Measurements from ENCODE around the gene GPR87.

GPR87 gene

GRCh38 chr3:151307583-151308488 lies 8.8 kb downstream of the GPR87 start:
- H3K4me1 ChIP-seq, result no peaks in the 10 kb centered on the region
- no peak for TF ChIP-seq CTCF (IDR thresholded peaks at IDR 0.05; ENCODE audit: low read depth, low read length)
- no peak overlapping the region for H3K4me3 ChIP-seq (ENCODE audit: low read depth, low read length)
- no peak for DNase-seq
- no peaks in the 10 kb centered on the region for H3K27me3 ChIP-seq
- no peaks in the 10 kb centered on the region for H3K9me3 ChIP-seq
- no peaks in the 10 kb centered on the region for H3K36me3 ChIP-seq

DNA sequence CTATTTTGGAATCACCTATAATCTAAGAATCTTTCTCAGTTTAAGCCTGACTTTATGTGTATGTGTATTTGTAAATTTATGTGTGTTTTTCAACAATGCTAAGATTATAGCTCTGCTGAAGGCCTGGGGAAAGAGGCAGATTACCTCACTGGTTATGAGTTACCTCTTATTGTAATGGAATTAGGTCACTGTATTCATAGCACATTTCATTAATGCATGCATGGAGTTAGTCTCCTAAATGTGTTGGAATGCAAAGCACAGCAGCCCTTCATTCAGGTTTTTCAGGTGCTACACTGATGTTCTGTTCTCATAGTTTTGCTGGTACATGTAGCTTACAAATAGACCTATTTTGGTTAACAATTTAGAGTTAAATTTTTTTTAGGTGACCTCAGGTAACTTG lies 9.5 kb downstream of the GPR87 start:
- no peak overlapping the region for H3K4me3 ChIP-seq (ENCODE audit: low read depth, low read length)
- DNase-seq, result no peak
- H3K9me3 ChIP-seq, result no peaks in the 10 kb centered on the region
- TF ChIP-seq CTCF (IDR thresholded peaks at IDR 0.05; ENCODE audit: low read depth, low read length), result no peak
- no peaks in the 10 kb centered on the region for H3K27me3 ChIP-seq
- no peaks in the 10 kb centered on the region for H3K4me1 ChIP-seq
- no peaks in the 10 kb centered on the region for H3K36me3 ChIP-seq

DNA sequence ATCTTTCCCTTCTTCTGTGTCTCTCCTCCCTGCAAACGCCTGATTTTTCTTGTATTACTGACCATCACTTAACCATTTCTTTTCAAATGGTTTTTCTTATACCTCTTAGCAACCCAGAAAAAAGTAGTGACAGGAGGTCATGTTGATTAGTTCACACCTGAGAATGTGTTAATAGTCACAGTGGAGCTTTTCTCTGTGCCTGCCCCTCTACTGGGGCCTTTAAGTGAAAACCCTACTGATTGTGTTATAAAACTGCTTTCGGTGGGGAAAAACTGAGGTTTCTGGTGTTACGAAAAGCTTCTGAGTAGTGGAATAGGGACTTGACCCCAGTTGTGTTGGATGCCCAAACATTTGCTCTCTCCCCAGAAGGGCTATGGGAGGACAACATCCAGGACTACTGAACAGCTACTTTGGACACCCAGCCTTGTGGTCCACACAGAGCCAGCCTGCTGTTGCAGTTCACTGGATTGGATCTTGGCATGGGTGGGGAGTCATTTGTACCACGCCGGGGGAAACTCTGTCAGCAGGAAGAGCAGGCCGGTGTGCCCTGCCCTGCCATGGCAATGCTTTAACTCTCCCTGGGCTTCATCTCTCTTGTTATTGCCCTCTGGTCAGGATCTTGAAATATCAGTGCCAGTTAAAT lies 10.3 kb downstream of the GPR87 start:
- no peak for DNase-seq
- H3K4me3 ChIP-seq (ENCODE audit: low read depth, low read length), result no peak overlapping the region
- no peaks in the 10 kb centered on the region for H3K4me1 ChIP-seq
- TF ChIP-seq CTCF (IDR thresholded peaks at IDR 0.05; ENCODE audit: low read depth, low read length), result no peak
- no peaks in the 10 kb centered on the region for H3K36me3 ChIP-seq
- H3K27me3 ChIP-seq, result no peaks in the 10 kb centered on the region
- no peaks in the 10 kb centered on the region for H3K9me3 ChIP-seq

DNA sequence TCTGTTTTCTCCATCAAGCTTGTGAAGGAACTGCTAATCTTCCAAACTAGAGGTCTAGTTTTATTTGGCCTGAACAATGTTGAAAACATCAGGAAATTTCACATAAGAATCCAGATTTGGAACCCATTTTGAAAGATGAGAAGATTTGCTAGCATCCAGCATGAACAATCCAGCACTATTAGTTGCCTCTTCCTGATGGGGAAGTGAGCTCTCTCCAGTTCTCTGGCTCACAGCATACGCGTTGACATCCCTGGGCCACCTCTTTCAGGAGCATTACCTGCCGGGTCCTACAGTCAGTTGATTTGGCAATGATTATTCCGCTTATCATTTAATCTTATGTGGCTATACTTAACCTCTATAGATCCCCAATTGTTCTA lies 10.9 kb downstream of the GPR87 start:
- Histone ChIP-seq H3K4me1 (no peaks in the 10 kb centered on the region), H3K4me3 (ENCODE audit: low read depth, low read length) (no peak overlapping the region), H3K27me3 (no peaks in the 10 kb centered on the region), H3K36me3 (no peaks in the 10 kb centered on the region), H3K9me3 (no peaks in the 10 kb centered on the region)
- no peak for DNase-seq
- no peak for TF ChIP-seq CTCF (IDR thresholded peaks at IDR 0.05; ENCODE audit: low read depth, low read length)

DNA sequence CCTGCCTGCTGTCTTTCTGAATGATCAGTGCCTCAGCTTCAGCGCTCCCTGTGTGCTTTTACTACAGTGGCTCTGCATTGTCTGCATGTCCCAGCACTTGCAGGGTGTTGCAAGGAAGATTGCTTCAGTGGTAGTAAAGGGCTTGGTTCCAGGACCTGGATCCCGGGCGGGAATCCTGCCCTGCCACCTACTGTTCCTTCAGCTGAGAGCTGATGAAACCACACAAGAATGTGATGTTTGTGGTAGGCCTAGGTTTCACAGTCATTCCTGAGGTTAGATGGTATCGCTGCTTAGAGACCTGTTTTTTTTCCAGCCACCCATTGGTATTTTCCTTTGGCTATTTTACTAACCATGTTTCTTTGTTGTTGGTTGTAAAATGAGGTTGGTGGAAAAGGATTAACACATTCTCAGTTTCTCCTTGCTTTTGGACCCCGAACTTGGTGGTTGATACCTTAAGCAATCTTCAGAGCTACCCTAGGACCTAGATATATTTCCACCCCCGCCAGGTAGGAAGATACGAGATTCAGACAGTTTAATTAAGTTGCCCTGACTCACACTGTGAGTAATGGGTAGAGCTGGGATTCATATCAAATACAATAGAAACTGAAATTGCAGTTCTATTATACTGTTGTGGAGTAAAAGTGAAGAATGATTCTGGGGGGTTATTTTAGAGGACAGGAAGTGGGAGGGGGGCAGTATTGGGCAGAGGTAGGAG lies 11.4 kb downstream of the GPR87 start:
- Histone ChIP-seq H3K36me3 (no peaks in the 10 kb centered on the region), H3K4me1 (no peaks in the 10 kb centered on the region), H3K9me3 (no peaks in the 10 kb centered on the region), H3K4me3 (ENCODE audit: low read depth, low read length) (no peak overlapping the region), H3K27me3 (no peaks in the 10 kb centered on the region)
- TF ChIP-seq CTCF (IDR thresholded peaks at IDR 0.05; ENCODE audit: low read depth, low read length), result no peak
- DNase-seq, result no peak
